GM18519 (cell line): Measurements from ENCODE around the gene CYP2S1.
"Not testable (repeated sequence)": the region's sequence is repeated elsewhere in the genome, so short reads cannot be mapped to it uniquely, and the experiment has no call there.

ENCODE experiments used
- ATAC-seq: cut with Tn5 transposase; IDR thresholded peaks from one replicate; pipeline ENCODE4 v1.9.1; 2021; ENCODE audit warnings: mild to moderate bottlenecking, moderate library complexity; ENCODE audit not compliant: unreplicated experiment, low FRiP score

The CYP2S1 gene

GRCh38 chr19:41192574-41193429, at the start of gene CYP2S1:
TSS of gene CYP2S1 (plus strand) at chr19:41193219. CDS start at chr19:41193265, 46 bp downstream.
- ATAC-seq: no peak

GRCh38 chr19:41144403-41144802, 48.6 kb upstream of the CYP2S1 start:
- no peak for ATAC-seq

GRCh38 chr19:41149831-41150230, 43.2 kb upstream of the CYP2S1 start:
- ATAC-seq: no peak

GRCh38 chr19:41150986-41151385, 42.0 kb upstream of the CYP2S1 start:
- ATAC-seq: not testable (repeated sequence)

GRCh38 chr19:41154060-41154459, 39.0 kb upstream of the CYP2S1 start:
- no peak for ATAC-seq

GRCh38 chr19:41156207-41156606, 36.8 kb upstream of the CYP2S1 start:
- ATAC-seq: no peak

- ATAC-seq: no peak
Observed at GRCh38 chr19:41159881-41160280, 33.1 kb upstream of the CYP2S1 start.

GRCh38 chr19:41161903-41162302, 31.1 kb upstream of the CYP2S1 start:
- no peak for ATAC-seq

GRCh38 chr19:41166944-41167804, 25.8 kb upstream of the CYP2S1 start:
- no peak for ATAC-seq

- ATAC-seq: no peak
Observed at GRCh38 chr19:41172297-41173164, 20.5 kb upstream of the CYP2S1 start.

- no peak for ATAC-seq
Observed at GRCh38 chr19:41174297-41174928, 18.6 kb upstream of the CYP2S1 start.

- no peak for ATAC-seq
Observed at GRCh38 chr19:41175801-41176777, 16.9 kb upstream of the CYP2S1 start.

GRCh38 chr19:41180173-41180572, 12.8 kb upstream of the CYP2S1 start:
- ATAC-seq: not testable (repeated sequence)

GRCh38 chr19:41186971-41187883, 5.8 kb upstream of the CYP2S1 start:
- ATAC-seq: no peak

GRCh38 chr19:41187884-41188279, 5.1 kb upstream of the CYP2S1 start:
- no peak for ATAC-seq

GRCh38 chr19:41189425-41190065, 3.5 kb upstream of the CYP2S1 start:
- ATAC-seq: no peak

- ATAC-seq: no peak
Observed at GRCh38 chr19:41193430-41194156, 574 bp downstream of the CYP2S1 start.
